H9 (cell line): ENCODE measurements around the gene ACOXL. TPM values are rescaled to one million over a fixed set of nuclear protein-coding genes. Genes with fewer than 3 reads are reported as not detected.

Source experiments
- DNase-seq: peaks from one replicate; pipeline ENCODE4 v3.0.0-alpha.2; 2017
- H2AFZ ChIP-seq: one replicate; pipeline ENCODE4 v1.6.1; 2013; ENCODE audit warnings: mild to moderate bottlenecking, low read length, control low read depth, moderate library complexity
- H2AK5ac ChIP-seq: 2 replicates; pipeline ENCODE4 v1.6.1; 2013; ENCODE audit warnings: low read length, control low read depth, mixed read lengths; ENCODE audit not compliant: insufficient read length
- H2BK120ac ChIP-seq: one replicate; pipeline ENCODE4 v1.6.1; 2013; ENCODE audit warnings: low read depth, mild to moderate bottlenecking, low read length, control low read depth, inconsistent platforms; ENCODE audit not compliant: poor library complexity, severe bottlenecking
- H2BK12ac ChIP-seq: 2 replicates; pipeline ENCODE4 v1.6.1; 2013; ENCODE audit warnings: low read length, control low read depth, mixed read lengths, low read depth; ENCODE audit not compliant: insufficient read length
- H2BK15ac ChIP-seq: 2 replicates; pipeline ENCODE4 v1.6.1; 2013; ENCODE audit warnings: low read depth, low read length, control low read depth
- H2BK20ac ChIP-seq: one replicate; pipeline ENCODE4 v1.6.1; 2013; ENCODE audit warnings: low read depth, mild to moderate bottlenecking, low read length, control low read depth, inconsistent platforms; ENCODE audit not compliant: poor library complexity, severe bottlenecking
- H2BK5ac ChIP-seq: 2 replicates; pipeline ENCODE4 v1.6.1; 2013; ENCODE audit warnings: low read length, control low read depth, mixed read lengths; ENCODE audit not compliant: insufficient read length
- H3K14ac ChIP-seq: 2 replicates; pipeline ENCODE4 v1.6.1; 2013; ENCODE audit warnings: low read length, control low read depth; ENCODE audit not compliant: insufficient read depth
- H3K18ac ChIP-seq: 2 replicates; pipeline ENCODE4 v1.6.1; 2013; ENCODE audit warnings: low read depth, mild to moderate bottlenecking, mixed read lengths, low read length, control low read depth; ENCODE audit not compliant: insufficient read length
- H3K23ac ChIP-seq: 2 replicates; pipeline ENCODE4 v1.6.1; 2013; ENCODE audit warnings: low read length, control low read depth, mixed read lengths, low read depth; ENCODE audit not compliant: insufficient read length
- H3K23me2 ChIP-seq: 2 replicates; pipeline ENCODE4 v1.6.1; 2013; ENCODE audit warnings: low read depth, mild to moderate bottlenecking, mixed read lengths, low read length, control low read depth; ENCODE audit not compliant: insufficient read length, poor library complexity, severe bottlenecking
- H3K27ac ChIP-seq: 2 replicates; pipeline ENCODE4 v1.5.1; 2013; ENCODE audit warnings: low read length, control low read depth, mixed read lengths, low read depth; ENCODE audit not compliant: insufficient read length
- H3K27me3 ChIP-seq: 2 replicates; pipeline ENCODE4 v1.6.1; 2013; ENCODE audit warnings: low read length, control low read depth, inconsistent platforms; ENCODE audit not compliant: insufficient read depth
- H3K4ac ChIP-seq: 2 replicates; pipeline ENCODE4 v1.6.1; 2013; ENCODE audit warnings: low read depth, mild to moderate bottlenecking, control low read depth, inconsistent platforms, low read length, moderate library complexity
- H3K4me1 ChIP-seq: 2 replicates; pipeline ENCODE4 v1.6.1; 2013; ENCODE audit warnings: low read length, control low read depth, inconsistent platforms; ENCODE audit not compliant: insufficient read depth
- H3K4me2 ChIP-seq: 2 replicates; pipeline ENCODE4 v1.6.1; 2013; ENCODE audit warnings: low read length, control low read depth, mixed read lengths; ENCODE audit not compliant: insufficient read length, insufficient read depth
- H3K56ac ChIP-seq: 2 replicates; pipeline ENCODE4 v1.6.1; 2013; ENCODE audit warnings: low read depth, mild to moderate bottlenecking, mixed read lengths, low read length, control low read depth; ENCODE audit not compliant: insufficient read length
- H3K79me1 ChIP-seq: 2 replicates; pipeline ENCODE4 v1.6.1; 2013; ENCODE audit warnings: low read depth, mild to moderate bottlenecking, moderate library complexity, low read length, control low read depth, inconsistent platforms; ENCODE audit not compliant: insufficient read depth, poor library complexity, severe bottlenecking
- H3K79me2 ChIP-seq: 2 replicates; pipeline ENCODE4 v1.6.1; 2013; ENCODE audit warnings: low read length, control low read depth, inconsistent platforms; ENCODE audit not compliant: insufficient read depth
- H3K9ac ChIP-seq: 2 replicates; pipeline ENCODE4 v1.6.1; 2013; ENCODE audit warnings: low read length, control low read depth, mixed read lengths; ENCODE audit not compliant: insufficient read length; ENCODE audit errors: extremely low read depth
- H3K9me3 ChIP-seq: one replicate; pipeline ENCODE4 v1.6.1; 2013; ENCODE audit warnings: low read depth, low read length, inconsistent platforms; ENCODE audit not compliant: control insufficient read depth
- H3T11ph ChIP-seq: one replicate; pipeline ENCODE4 v1.6.1; 2013; ENCODE audit warnings: mild to moderate bottlenecking, low read length, control low read depth, inconsistent platforms
- H4K20me1 ChIP-seq: one replicate; pipeline ENCODE4 v1.6.1; 2013; ENCODE audit not compliant: control insufficient read depth, insufficient read length, insufficient read depth
- H4K5ac ChIP-seq: 2 replicates; pipeline ENCODE4 v1.6.1; 2013; ENCODE audit warnings: low read depth, mild to moderate bottlenecking, mixed read lengths, low read length, control low read depth; ENCODE audit not compliant: insufficient read length
- H4K8ac ChIP-seq: replicated peaks from 2 replicates; pipeline ENCODE4 v1.6.1; 2013; ENCODE audit warnings: low read length, control low read depth, mixed read lengths, low read depth; ENCODE audit not compliant: insufficient read length
- H4K91ac ChIP-seq: 2 replicates; pipeline ENCODE4 v1.6.1; 2013; ENCODE audit warnings: low read depth, mild to moderate bottlenecking, moderate library complexity, mixed read lengths, low read length, control low read depth; ENCODE audit not compliant: insufficient read length
- H3K27ac Mint-ChIP-seq, 3 experiments: 2 replicates in 2 of 3; 3 replicates in 1 of 3; pipeline ENCODE4 v1.8.0; 2020 to 2021; ENCODE audit warnings: mixed read lengths in 3 of 3, mild to moderate bottlenecking in 1 of 3, moderate library complexity in 1 of 3
- H3K27me3 Mint-ChIP-seq: 2 replicates; pipeline ENCODE4 v1.8.0; 2021; ENCODE audit warnings: low read depth, mild to moderate bottlenecking, moderate library complexity, mixed read lengths
- H3K36me3 Mint-ChIP-seq, 3 experiments: 2 replicates in 2 of 3; 3 replicates in 1 of 3; pipeline ENCODE4 v1.8.0; 2020 to 2021; ENCODE audit warnings: low read depth in 3 of 3, mixed read lengths in 3 of 3; ENCODE audit not compliant: insufficient read depth in 1 of 3
- H3K4me1 Mint-ChIP-seq, 2 experiments: 2 replicates each; pipeline ENCODE4 v1.8.0; 2020; ENCODE audit warnings: mixed read lengths in 2 of 2
- H3K4me3 Mint-ChIP-seq, 2 experiments: 2 replicates in 1 of 2; 3 replicates in 1 of 2; pipeline ENCODE4 v1.8.0; 2020 to 2021; ENCODE audit warnings: mild to moderate bottlenecking in 2 of 2, mixed read lengths in 2 of 2, moderate library complexity in 1 of 2
- H3K9me3 Mint-ChIP-seq, 2 experiments: 2 replicates in 1 of 2; 3 replicates in 1 of 2; pipeline ENCODE4 v1.8.0; 2020; ENCODE audit warnings: mild to moderate bottlenecking in 2 of 2, mixed read lengths in 2 of 2, moderate library complexity in 1 of 2
- WGBS: extraction: QIAGEN DNeasy Blood & Tissue Kit; methylation state at CpG from one replicate; pipeline ENCODE4 v1.1.7; 2013; ENCODE audit warnings: missing lambda C conversion rate, low lambda C conversion rate, mixed read lengths; ENCODE audit not compliant: insufficient read length; ENCODE audit errors: extremely low coverage; 5-methylcytosine and 5-hydroxymethylcytosine counted together
- total RNA-seq: library from RNA; stranded (reverse); gene quantifications from 2 replicates; pipeline ENCODE4 v1.2.1, GENCODE V29; 2021
- TF ChIP-seq, protein P1 (sequence below): fragments of 200-600 bp; sonication (generic); conservative IDR thresholded peaks from 3 replicates; pipeline ENCODE4 v1.8.0; 2021; ENCODE audit warnings: antibody characterized with exemption, mild to moderate bottlenecking

ACOXL gene
- total RNA-seq, 1 experiment from 2014 or later: 37.6 TPM

- no peak overlapping the region for H2BK20ac ChIP-seq
- no peaks in the 10 kb centered on the region for H4K20me1 ChIP-seq
- WGBS: no CpG with 5 or more reads among the region's 6 CpGs
- Mint-ChIP-seq H3K4me1 (peaks cover 0 to 9% of the 10 kb centered on the region in 2 experiments; a peak in 1 of 4 replicates), H3K27me3 (peaks cover 7% of the 10 kb centered on the region), H3K27ac (no peak overlapping the region), H3K36me3 (no peaks in the 10 kb centered on the region), H3K4me3 (no peak overlapping the region), H3K9me3 (no peaks in the 10 kb centered on the region)
- H3K23me2 ChIP-seq: no peaks in the 10 kb centered on the region
- H3K4me1 ChIP-seq: no peaks in the 10 kb centered on the region
- no peak overlapping the region for H3K4me2 ChIP-seq
- no peaks in the 10 kb centered on the region for H3K27me3 ChIP-seq
- no peak overlapping the region for H3K9ac ChIP-seq
- no peak overlapping the region for H4K91ac ChIP-seq
- no peaks in the 10 kb centered on the region for H3K79me1 ChIP-seq
- no peak overlapping the region for H3T11ph ChIP-seq
- no peak overlapping the region for H3K23ac ChIP-seq
- no peak overlapping the region for H3K18ac ChIP-seq
- H3K14ac ChIP-seq: no peak overlapping the region
- no peaks in the 10 kb centered on the region for H3K9me3 ChIP-seq
- no peak overlapping the region for H2AK5ac ChIP-seq
- no peak overlapping the region for H4K8ac ChIP-seq
- H2BK120ac ChIP-seq: no peak overlapping the region
- H3K56ac ChIP-seq: no peak overlapping the region
- no peak overlapping the region for H2BK5ac ChIP-seq
- H3K4ac ChIP-seq: no peak overlapping the region
- no peak overlapping the region for H4K5ac ChIP-seq
- no peak overlapping the region for H2BK15ac ChIP-seq
- no peak overlapping the region for H3K27ac ChIP-seq
- TF ChIP-seq, protein P1, sequence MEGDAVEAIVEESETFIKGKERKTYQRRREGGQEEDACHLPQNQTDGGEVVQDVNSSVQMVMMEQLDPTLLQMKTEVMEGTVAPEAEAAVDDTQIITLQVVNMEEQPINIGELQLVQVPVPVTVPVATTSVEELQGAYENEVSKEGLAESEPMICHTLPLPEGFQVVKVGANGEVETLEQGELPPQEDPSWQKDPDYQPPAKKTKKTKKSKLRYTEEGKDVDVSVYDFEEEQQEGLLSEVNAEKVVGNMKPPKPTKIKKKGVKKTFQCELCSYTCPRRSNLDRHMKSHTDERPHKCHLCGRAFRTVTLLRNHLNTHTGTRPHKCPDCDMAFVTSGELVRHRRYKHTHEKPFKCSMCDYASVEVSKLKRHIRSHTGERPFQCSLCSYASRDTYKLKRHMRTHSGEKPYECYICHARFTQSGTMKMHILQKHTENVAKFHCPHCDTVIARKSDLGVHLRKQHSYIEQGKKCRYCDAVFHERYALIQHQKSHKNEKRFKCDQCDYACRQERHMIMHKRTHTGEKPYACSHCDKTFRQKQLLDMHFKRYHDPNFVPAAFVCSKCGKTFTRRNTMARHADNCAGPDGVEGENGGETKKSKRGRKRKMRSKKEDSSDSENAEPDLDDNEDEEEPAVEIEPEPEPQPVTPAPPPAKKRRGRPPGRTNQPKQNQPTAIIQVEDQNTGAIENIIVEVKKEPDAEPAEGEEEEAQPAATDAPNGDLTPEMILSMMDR: no peak
- no peak for DNase-seq
- H2BK12ac ChIP-seq: no peak overlapping the region
- no peaks in the 10 kb centered on the region for H3K79me2 ChIP-seq
- H2AFZ ChIP-seq: no peak overlapping the region
These were observed 17.7 kb upstream of the ACOXL start for GRCh38 chr2:110714452-110715224.
